NCI-H226 (cell line): Measurements from ENCODE around the gene NMT1.
"Not testable (repeated sequence)": the region's sequence is repeated elsewhere in the genome, so short reads cannot be mapped to it uniquely, and the experiment has no call there.

Experiments
- DNase-seq: peaks from one replicate; pipeline ENCODE4 v3.0.0-alpha.2; 2015

Gene NMT1

GRCh38 chr17:45038728-45039634 lies 22.1 kb upstream of the NMT1 start:
- no peak for DNase-seq

GRCh38 chr17:45040459-45040858 lies 20.7 kb upstream of the NMT1 start:
- DNase-seq: peak; percentile 32

DNA sequence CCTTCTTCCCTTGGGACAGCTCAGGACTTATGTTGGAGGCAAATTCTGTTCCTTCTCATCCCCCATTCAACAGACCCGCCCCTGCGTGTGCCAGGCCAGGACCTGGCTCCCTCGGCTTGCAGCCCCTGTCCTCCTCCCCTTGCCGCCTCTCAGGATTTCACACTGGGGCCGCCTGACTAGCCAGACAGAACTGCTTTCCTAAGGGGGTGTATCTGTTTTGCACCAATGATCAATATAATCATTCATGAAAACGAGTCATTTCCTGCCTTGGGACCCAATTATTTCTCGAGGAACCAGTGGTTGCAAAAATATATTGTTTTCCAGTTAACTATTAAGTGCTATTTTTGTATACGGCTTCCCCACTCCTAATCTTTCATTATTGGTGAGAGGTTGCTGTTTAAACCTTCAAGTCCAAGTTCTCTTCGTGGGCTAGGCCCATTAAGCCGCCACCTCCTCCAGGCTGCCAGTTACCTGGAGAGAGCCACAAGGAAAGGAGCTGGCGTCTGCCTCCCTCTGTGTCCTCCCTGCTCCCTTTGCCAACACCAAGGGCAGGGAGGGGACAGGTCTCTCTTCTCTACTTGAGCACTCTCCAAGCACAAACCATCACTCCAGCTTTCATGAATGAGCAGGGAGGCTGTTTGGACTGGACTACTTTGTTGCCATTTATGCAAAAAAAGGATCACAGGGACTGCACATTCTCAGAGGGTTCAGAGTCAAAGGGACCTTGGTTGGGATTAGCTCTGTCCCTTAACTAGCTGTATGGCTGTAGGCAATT lies 18.6 kb upstream of the NMT1 start:
- DNase-seq: no peak

DNA sequence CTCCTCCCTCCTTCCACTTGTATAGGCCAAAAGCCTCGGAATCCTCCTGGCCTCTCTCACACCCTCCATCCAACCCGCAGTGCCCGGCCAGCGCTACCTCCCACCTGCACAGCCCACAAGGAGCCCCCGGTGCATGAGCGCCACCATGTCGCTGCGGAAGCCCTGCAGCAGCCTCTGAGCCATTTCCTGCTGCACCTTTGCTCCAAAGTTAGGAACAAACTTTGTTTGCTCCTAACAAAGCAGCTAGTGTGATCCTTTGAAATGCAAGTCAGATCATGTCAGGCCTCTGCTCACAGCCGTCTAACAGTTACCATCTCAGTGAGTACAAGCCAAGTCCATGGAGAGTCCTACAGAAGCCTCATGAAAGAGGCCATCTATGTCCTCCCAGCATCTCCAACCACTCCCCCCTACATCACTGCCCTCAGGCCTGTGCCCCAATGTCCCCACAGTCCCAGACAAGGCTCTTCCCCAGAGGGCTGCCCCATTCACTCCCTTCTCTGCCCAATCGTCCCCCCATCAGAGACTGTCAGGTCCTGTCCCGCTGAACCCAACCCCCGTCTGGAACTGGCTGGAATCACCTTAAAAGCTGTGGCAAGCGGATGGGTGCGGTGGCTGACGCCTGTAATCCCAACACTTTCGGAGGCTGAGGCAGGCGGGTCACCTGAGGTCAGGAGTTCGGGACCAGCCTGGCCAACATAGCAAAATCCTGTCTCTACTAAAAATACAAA lies 17.1 kb upstream of the NMT1 start:
- no peak for DNase-seq

DNA sequence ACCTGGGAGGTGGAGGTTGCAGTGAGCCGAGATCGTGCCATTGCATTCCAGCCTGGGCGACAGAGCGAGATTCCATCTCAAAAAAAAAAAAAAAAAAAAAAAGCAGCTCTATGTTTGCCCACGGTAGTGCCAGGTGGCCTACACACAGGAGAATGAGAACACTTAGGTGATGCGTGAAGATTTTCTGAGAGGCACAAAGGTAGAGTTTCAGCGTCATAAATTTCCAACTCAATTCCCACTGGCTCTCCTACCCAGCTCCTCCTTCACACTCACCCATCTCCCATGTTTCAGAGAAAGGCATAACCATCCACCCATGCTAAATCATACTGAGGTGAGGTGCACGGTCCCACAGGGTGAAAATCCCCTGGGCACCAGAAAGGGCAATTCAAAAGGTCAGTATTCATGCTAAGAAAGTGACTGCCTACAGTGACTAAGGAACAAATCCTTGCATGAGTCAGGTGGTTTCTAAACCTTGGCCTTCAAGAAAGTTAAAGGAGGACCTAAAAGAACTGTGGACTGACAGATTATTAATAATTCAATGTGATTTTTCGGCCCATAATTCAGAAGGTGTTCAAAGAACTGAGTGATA lies 14.5 kb upstream of the NMT1 start:
- no peak for DNase-seq

DNA sequence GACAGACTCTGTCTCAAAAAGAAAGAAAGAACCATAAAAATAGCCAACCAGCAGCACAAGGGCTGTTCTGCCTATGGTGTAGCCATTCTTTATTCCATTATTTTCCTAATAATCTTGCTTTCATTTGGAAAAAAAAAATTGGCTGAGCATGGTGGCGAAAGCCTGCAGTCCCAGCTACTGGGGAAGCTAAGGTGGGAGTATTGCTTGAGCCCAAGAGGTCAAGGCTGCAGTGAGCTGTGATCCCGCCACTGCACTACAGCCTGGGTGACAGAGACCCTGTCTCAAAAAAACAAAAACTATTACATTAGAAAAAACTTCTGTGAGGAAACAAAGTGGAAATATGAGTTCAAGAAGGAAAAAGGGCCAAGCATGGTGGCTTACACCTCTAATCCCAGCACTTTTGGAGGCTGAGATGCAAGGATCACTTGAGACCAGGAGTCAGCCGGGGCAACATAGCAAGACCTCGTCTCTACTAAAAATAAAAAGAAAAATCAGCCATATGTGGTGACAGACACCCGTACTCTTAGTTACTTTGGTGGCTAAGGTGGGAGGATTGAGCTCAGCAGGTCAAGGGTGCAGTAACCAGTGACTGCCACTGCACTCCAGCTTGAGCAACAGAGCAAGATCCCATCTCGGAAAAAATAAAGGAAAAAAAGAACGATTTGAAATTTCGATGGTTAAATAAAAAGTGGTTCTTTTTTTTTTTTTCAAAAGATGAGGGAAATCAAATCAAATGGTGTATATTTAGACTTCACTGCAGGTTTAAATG lies 12.1 kb upstream of the NMT1 start:
- DNase-seq: no peak

DNA sequence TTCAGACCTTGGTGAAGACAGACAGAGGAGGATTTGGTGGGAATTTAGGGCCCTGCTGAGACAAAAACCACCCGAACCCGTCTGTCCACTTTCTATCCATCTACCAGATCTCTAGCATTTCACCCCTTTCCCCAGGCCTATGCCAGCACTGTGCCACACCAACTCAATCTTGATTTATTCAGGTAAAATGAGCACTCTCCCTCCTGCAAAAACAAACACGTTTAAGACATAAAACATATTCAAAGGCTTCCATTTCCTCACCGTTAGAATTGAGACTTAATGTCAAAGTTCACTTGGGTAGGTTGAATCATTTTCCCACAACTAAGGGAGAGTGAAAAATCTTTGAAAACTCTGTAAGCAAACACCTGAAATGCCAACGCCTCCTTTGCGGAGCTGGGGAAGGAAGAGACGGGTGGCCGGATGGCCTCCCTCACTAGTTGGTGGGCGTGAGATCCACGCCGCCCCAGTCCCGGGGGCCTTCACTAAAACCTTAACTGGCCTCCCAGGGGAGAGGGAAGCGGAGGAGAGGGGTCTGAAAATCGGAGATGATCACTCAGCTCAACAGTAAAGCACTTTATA lies 10.5 kb upstream of the NMT1 start:
- DNase-seq: no peak

- DNase-seq: peak; percentile 98
Measured at GRCh38 chr17:45051060-45051719, 9.9 kb upstream of the NMT1 start, which contains the start of gene DCAKD. Gene DCAKD (minus strand): TSS chr17:45051632. CDS start chr17:45034885, 16,747 bp downstream.

- not testable (repeated sequence) for DNase-seq
Measured at GRCh38 chr17:45051720-45052051, 9.4 kb upstream of the NMT1 start.

GRCh38 chr17:45052052-45052772 lies 8.9 kb upstream of the NMT1 start:
- DNase-seq: no peak

GRCh38 chr17:45060382-45060796 lies 728 bp upstream of the NMT1 start:
- DNase-seq: no peak

DNA sequence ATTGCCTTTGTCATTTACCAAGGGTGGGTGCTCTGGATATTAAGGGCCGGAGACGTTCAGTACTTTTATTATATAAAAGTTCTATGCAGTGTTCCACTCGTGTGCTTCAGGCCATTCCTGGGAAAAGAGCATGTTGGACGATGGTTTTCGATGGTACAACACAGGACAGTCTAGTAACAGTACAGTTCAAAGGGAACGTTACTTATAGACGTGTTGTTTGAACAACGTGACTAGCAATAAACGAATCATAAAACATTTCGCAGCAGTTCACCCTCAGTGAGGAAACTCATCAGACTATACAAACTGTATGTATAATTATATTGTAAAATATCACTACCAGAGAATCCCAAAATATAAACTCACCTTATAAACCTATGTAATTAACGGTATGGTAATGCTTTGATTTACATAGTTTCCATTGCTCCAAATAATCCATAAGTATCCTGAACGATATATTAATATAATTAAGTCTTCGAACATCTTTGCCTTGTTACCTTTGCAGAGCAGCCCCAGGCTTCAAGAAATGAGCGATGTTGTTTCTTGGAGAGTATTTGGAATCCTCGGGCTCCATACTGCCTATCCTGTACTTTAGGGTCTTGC lies 589 bp downstream of the NMT1 start:
- DNase-seq: no peak

GRCh38 chr17:45063198-45063597 lies 2.1 kb downstream of the NMT1 start:
- DNase-seq: no peak

GRCh38 chr17:45067637-45068036 lies 6.5 kb downstream of the NMT1 start:
- DNase-seq: no peak

DNA sequence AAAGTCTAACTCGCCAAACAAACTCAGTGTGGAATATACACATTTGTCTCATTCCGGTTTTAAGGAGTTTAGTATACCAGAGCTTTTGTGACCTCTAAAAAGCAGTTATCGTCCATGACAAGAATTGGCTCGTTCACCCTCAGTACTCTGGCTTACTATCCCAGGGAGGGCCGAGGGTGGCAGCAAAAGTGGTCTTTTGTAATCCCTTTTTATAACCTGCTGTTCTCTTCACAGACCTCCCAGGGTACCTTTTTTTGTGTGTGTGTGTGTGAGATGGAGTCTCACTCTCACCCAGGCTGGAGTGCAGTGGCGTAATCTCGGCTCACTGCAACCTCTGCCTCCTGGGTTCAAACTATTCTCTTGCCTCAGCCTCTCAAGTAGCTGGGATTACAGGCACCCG lies 8.9 kb downstream of the NMT1 start:
- no peak for DNase-seq

- no peak for DNase-seq
Measured at GRCh38 chr17:45070809-45071208, 9.7 kb downstream of the NMT1 start.

DNA sequence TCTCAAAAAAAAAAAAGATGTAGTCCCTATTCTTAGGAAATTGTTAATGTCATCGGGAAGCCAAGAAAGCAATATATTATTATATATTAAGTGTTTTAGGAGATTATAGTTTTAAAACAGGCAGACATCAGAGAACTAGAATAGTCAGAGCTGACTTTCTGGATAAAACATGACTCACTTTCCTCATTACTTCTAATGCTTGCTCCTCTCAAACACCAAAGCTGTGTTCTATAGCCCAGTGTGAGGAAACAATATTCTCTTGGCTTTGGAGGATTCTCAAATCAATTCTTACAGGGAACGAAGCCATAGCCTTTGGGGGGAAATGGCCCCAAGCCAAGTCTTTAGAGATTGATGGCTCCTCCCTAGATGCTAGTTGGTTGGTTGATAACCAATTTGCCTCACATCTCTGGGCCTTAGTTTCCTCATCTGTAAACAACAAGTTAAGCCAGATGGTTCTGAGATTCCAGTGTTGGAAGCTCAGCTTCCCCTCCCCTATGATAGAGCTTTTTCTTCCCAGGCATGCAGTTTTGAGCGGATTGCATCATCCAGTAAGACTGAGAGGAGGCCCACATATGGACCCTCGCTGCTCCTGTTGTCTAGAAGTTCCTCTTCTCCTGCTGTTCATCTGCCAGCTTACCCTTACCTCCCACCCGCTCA lies 12.4 kb downstream of the NMT1 start:
- no peak for DNase-seq

DNA sequence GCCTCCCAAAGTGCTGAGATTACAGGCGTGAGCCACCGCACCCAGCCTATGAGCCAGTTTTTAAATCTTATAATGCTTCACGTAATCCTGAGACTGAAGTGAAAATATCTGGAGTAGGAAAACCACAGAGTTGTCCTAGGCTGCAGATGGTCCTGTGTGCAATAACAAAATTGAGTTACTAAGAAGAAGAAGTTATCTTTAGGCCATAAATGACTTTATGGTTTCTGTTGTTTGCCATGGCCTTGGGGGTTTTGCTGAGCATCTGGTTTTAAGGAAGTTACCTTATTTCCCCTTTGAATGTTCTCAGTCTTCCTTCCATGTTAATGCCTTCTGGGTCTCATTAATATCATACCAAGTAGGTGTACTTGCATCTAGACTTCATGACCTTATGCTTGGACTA lies 16.5 kb downstream of the NMT1 start:
- DNase-seq: no peak

DNA sequence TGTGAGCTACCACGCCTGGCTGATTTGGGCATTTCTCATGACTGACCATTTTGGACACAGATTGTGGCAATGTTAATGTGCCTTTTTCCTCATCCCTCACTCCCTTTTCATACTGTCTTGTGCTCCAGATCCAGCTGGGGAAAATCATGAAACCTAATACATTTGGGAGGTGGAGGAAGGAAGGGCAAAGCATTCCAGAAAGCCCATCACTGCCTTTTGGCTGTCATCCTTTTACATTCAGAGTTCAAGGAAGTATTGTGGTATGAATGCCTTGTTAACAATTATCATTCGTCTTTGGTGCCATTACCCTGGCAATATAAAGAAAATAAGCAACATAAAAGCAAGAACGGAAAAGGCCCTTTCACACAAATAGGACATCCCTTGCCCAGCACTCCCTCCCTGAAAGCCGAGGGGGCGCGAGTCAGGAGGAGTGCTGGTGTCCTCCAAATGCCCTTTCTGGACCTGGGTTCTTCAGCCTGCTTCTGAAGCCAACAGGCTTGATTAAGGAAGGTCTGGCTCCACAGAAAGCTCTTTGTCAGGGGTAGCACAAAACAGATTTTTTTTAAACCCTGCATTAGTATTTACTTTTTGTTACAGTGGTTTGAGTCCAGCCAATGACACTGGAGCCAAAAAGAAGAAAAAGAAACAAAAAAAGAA lies 20.1 kb downstream of the NMT1 start:
- no peak for DNase-seq
